SK-N-SH (cell line): ENCODE data around the gene STOML1. TPM values are rescaled to one million over a fixed set of nuclear protein-coding genes. Genes with fewer than 3 reads are reported as not detected.

Experiments
- CTCF ChIA-PET: fragments of 300-600, 350-600 bp; formaldehyde crosslinking; extraction: SDS; loops from one replicate; lab custom pipeline; 2021; lab: Yijun Ruan, JAX
- POLR2A ChIA-PET: fragments of 350-600 bp; sonication (Branson Sonifier 250); formaldehyde crosslinking; extraction: SDS; loops from one replicate; lab custom pipeline; 2020; ENCODE audit warnings: antibody characterized with exemption, inconsistent platforms; lab: Yijun Ruan, JAX
- DNase-seq: peaks from one replicate; pipeline ENCODE4 v3.0.0; 2012
- H2AFZ ChIP-seq: fragments of 200-600 bp; sonication (generic); 2 replicates; pipeline ENCODE4 v1.8.1; 2016; ENCODE audit warnings: antibody characterized with exemption, mild to moderate bottlenecking, low read depth
- H3F3A ChIP-seq: fragments of 200-600 bp; sonication (generic); replicated peaks from 2 replicates; pipeline ENCODE3; 2016; ENCODE audit warnings: antibody characterized with exemption, mild to moderate bottlenecking; ENCODE audit not compliant: insufficient read depth
- H3K27ac ChIP-seq, 2 experiments: fragments of 200-500 bp in 1 of 2; fragments of 200-600 bp in 1 of 2; sonication (Bioruptor generic) in 1 of 2; sonication (generic), shearing (Covaris generic) in 1 of 2; 2 replicates each; pipeline versions ENCODE4 v1.5.1 to v1.6.1; 2014 to 2016; ENCODE audit warnings: low read depth in 2 of 2, inconsistent platforms in 1 of 2, low read length in 1 of 2, mild to moderate bottlenecking in 1 of 2, mixed read lengths in 1 of 2
- H3K27me3 ChIP-seq: fragments of 200-600 bp; sonication (generic), shearing (Covaris generic); 2 replicates; pipeline ENCODE4 v1.6.1; 2016; ENCODE audit warnings: mixed run types; ENCODE audit not compliant: insufficient read depth
- H3K36me3 ChIP-seq, 2 experiments: fragments of 200-500 bp in 1 of 2; fragments of 200-600 bp in 1 of 2; sonication (Bioruptor generic) in 1 of 2; sonication (generic) in 1 of 2; replicated peaks in 1 of 2; 2 replicates each; pipeline versions ENCODE3 to v1.5.1; 2014 to 2016; ENCODE audit warnings: low read length in 1 of 2, mild to moderate bottlenecking in 1 of 2; ENCODE audit not compliant: insufficient read depth in 2 of 2, control insufficient read depth in 1 of 2
- H3K4me1 ChIP-seq, 2 experiments: fragments of 200-500 bp in 1 of 2; fragments of 200-600 bp in 1 of 2; sonication (Bioruptor generic) in 1 of 2; sonication (generic), shearing (Covaris generic) in 1 of 2; 2 replicates each; pipeline versions ENCODE4 v1.5.1 to v1.6.1; 2014 to 2016; ENCODE audit warnings: low read depth in 1 of 2, low read length in 1 of 2, mixed run types in 1 of 2; ENCODE audit not compliant: insufficient read depth in 2 of 2, control insufficient read depth in 1 of 2
- H3K4me2 ChIP-seq: fragments of 200-600 bp; sonication (generic), shearing (Covaris generic); 2 replicates; pipeline ENCODE4 v1.6.1; 2017; ENCODE audit warnings: mixed run types
- H3K4me3 ChIP-seq, 2 experiments: fragments of 200-500 bp in 1 of 2; fragments of 200-600 bp in 1 of 2; sonication (Bioruptor generic) in 1 of 2; sonication (generic), shearing (Covaris generic) in 1 of 2; 2 replicates each; pipeline versions ENCODE4 v1.5.1 to v1.8.1; 2014 to 2016; ENCODE audit warnings: low read depth in 2 of 2, inconsistent platforms in 1 of 2, low read length in 1 of 2, mild to moderate bottlenecking in 1 of 2, mixed read lengths in 1 of 2, moderate library complexity in 1 of 2
- H3K79me2 ChIP-seq: fragments of 200-600 bp; sonication (generic); 2 replicates; pipeline ENCODE4 v1.8.1; 2017; ENCODE audit warnings: mild to moderate bottlenecking; ENCODE audit not compliant: insufficient read depth
- H3K9ac ChIP-seq: fragments of 200-600 bp; sonication (generic); 2 replicates; pipeline ENCODE4 v1.6.1; 2017; ENCODE audit warnings: mixed run types
- H3K9me2 ChIP-seq: fragments of 200-600 bp; sonication (generic); 2 replicates; pipeline ENCODE4 v1.6.1; 2017; ENCODE audit warnings: mixed run types
- H3K9me3 ChIP-seq: fragments of 200-600 bp; sonication (generic); 2 replicates; pipeline ENCODE4 v1.6.1; 2017; ENCODE audit warnings: mixed run types, mild to moderate bottlenecking, moderate library complexity
- H4K20me1 ChIP-seq: fragments of 200-600 bp; sonication (generic); 2 replicates; pipeline ENCODE4 v1.6.1; 2017; ENCODE audit warnings: mild to moderate bottlenecking, mixed run types; ENCODE audit not compliant: insufficient read depth
- EP300 ChIP-seq, 2 experiments: IDR thresholded peaks; 2 replicates each; pipeline versions ENCODE4 v1.4.0 to v1.6.1; 2012; ENCODE audit warnings: borderline replicate concordance in 1 of 2, low read depth in 1 of 2, low read length in 1 of 2
- EZH2phosphoT487 ChIP-seq: fragments of 200-600 bp; sonication (generic); IDR thresholded peaks from 2 replicates; pipeline ENCODE4 v1.6.1; 2017; ENCODE audit warnings: low read depth, mixed run types, mild to moderate bottlenecking, antibody characterized with exemption, moderate library complexity, borderline replicate concordance
- FOXJ3 ChIP-seq: sonication (generic); formaldehyde crosslinking; IDR thresholded peaks from 2 replicates; pipeline ENCODE4 v1.5.1; 2020; ENCODE audit warnings: mild to moderate bottlenecking, missing genetic modification reagents
- GATA2 ChIP-seq: sonication (generic); formaldehyde crosslinking; IDR thresholded peaks from 2 replicates; pipeline ENCODE4 v1.5.0; 2020; ENCODE audit warnings: mild to moderate bottlenecking, missing genetic modification reagents
- IRF3 ChIP-seq: fragments of 150-350 bp; IDR thresholded peaks from 2 replicates; pipeline ENCODE4 v1.6.1; 2016; ENCODE audit warnings: mild to moderate bottlenecking, low read depth, low read length
- MXI1 ChIP-seq: IDR thresholded peaks from 2 replicates; pipeline ENCODE4 v1.6.1; 2012; ENCODE audit warnings: mild to moderate bottlenecking, low read depth, low read length, improper control_type of control experiment
- PBX3 ChIP-seq: IDR thresholded peaks from 2 replicates; pipeline ENCODE4; 2012
- POLR2AphosphoS5 ChIP-seq: IDR thresholded peaks from 2 replicates; pipeline ENCODE4 v1.6.1; 2012; ENCODE audit warnings: low read depth, low read length
- RAD21 ChIP-seq: IDR thresholded peaks from 2 replicates; pipeline ENCODE4 v1.6.1; 2012; ENCODE audit warnings: mild to moderate bottlenecking, low read length
- RCOR1 ChIP-seq: fragments of 150-350 bp; IDR thresholded peaks from 2 replicates; pipeline ENCODE4 v1.6.1; 2017; ENCODE audit warnings: antibody characterized with exemption, low read length
- RXRA ChIP-seq: IDR thresholded peaks from 2 replicates; pipeline ENCODE4 v1.4.0; 2012; ENCODE audit warnings: low read depth, mild to moderate bottlenecking, borderline replicate concordance
- TEAD4 ChIP-seq: IDR thresholded peaks from 2 replicates; pipeline ENCODE4 v1.4.0; 2012; ENCODE audit warnings: mild to moderate bottlenecking, borderline replicate concordance; ENCODE audit not compliant: insufficient read depth
- YY1 ChIP-seq: IDR thresholded peaks from 2 replicates; pipeline ENCODE4 v1.4.0; 2012; ENCODE audit warnings: low read depth, mild to moderate bottlenecking
- WGBS: methylation state at CpG from one replicate; pipeline ENCODE4 v1.1.6; 2017; ENCODE audit warnings: low lambda C conversion rate; 5-methylcytosine and 5-hydroxymethylcytosine counted together
- polyA plus RNA-seq, 3 experiments: library from polyadenylated mRNA; depleted of rRNA; stranded (reverse); fragments of >200 nt; gene quantifications; 2 replicates each; pipeline ENCODE4 v1.2.3, GENCODE V29; 2012
- TF ChIP-seq, protein P1 (sequence below): IDR thresholded peaks from 2 replicates; pipeline ENCODE4 v1.6.1; 2012; ENCODE audit warnings: mild to moderate bottlenecking, low read depth, low read length, moderate library complexity
- TF ChIP-seq, protein P2 (sequence below): IDR thresholded peaks from 2 replicates; pipeline ENCODE4 v1.4.0; 2012; ENCODE audit warnings: low read depth, borderline replicate concordance

The STOML1 gene
- polyA plus RNA-seq, 1 of the 3 experiments (the other 2 are of a cell fraction), result 20.4 TPM

DNA sequence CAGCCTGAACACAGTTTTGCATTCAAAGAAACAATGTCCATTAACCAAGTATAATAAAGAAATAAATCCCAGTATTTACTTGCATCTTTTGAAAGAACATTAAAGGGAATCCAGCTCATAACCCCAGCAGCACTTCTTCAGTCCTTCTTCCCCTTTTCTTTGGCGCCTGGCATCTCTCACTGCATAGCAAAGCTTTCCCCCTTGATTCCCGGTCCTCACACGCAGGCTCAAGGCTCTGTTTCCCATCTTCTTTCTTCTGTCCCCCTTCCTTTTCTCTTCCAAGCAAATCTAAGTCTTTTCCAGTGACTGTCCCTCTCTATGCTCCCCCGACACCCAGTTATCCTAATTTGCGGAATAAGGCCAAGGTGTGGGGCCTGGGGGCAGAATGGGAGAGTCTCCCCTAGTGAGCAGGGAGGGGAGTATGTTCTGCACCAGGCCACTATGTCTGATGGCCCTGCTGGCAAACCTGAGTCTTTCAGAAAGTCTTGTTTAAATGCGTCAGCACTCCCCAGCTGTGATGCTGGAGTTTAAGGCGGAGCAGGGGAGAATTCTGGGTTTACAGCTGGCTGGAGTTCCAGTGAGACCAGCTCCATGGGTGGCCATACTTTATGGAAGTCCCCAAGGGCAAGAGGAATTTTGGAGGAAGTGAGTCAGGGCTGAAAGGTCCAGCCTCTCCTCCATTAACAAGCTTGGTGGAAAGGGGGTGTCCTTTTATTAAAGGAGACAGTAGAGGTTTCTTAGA lies 48.2 kb upstream of the STOML1 start:
- ChIA-PET CTCF (interaction anchor here (1.2 to 17.5 kb wide), 7 partner anchors 9 to 283 kb away, joined by 3 to 280 read pairs (median 5); no protein-coding TSS in a partner anchor), POLR2A (no interaction called here)
- Histone ChIP-seq H2AFZ (no peak overlapping the region), H3K9me3 (no peaks in the 10 kb centered on the region), H3F3A (no peaks in the 10 kb centered on the region), H3K4me2 (peak overlapping the region; percentile 17; the same call in 1 of the 2 replicates), H3K4me3 (no peak overlapping the region), H3K4me1 (peaks cover 8 to 22% of the 10 kb centered on the region in 2 experiments; a peak in 2 of 4 replicates), H4K20me1 (no peaks in the 10 kb centered on the region), H3K27ac (peak overlapping the region in 1 of 2 experiments; percentile 33; a peak in 1 of 4 replicates), H3K9me2 (no peaks in the 10 kb centered on the region), H3K27me3 (no peaks in the 10 kb centered on the region), H3K79me2 (no peaks in the 10 kb centered on the region), H3K36me3 (peaks cover 0 to 26% of the 10 kb centered on the region in 2 experiments), H3K9ac (no peak overlapping the region)
- TF ChIP-seq RAD21 (no peak), MXI1 (no peak), YY1 (no peak), FOXJ3 (CRISPR knock-in tag) (no peak), RXRA (no peak), PBX3 (no peak), RCOR1 (no peak), EP300 (IDR thresholded peaks at IDR 0.05; ENCODE audit: borderline replicate concordance in 1 of 2, low read depth in 1 of 2, low read length in 1 of 2) (no peak), TEAD4 (no peak), EZH2phosphoT487 (no peak)
- TF ChIP-seq, protein P1, sequence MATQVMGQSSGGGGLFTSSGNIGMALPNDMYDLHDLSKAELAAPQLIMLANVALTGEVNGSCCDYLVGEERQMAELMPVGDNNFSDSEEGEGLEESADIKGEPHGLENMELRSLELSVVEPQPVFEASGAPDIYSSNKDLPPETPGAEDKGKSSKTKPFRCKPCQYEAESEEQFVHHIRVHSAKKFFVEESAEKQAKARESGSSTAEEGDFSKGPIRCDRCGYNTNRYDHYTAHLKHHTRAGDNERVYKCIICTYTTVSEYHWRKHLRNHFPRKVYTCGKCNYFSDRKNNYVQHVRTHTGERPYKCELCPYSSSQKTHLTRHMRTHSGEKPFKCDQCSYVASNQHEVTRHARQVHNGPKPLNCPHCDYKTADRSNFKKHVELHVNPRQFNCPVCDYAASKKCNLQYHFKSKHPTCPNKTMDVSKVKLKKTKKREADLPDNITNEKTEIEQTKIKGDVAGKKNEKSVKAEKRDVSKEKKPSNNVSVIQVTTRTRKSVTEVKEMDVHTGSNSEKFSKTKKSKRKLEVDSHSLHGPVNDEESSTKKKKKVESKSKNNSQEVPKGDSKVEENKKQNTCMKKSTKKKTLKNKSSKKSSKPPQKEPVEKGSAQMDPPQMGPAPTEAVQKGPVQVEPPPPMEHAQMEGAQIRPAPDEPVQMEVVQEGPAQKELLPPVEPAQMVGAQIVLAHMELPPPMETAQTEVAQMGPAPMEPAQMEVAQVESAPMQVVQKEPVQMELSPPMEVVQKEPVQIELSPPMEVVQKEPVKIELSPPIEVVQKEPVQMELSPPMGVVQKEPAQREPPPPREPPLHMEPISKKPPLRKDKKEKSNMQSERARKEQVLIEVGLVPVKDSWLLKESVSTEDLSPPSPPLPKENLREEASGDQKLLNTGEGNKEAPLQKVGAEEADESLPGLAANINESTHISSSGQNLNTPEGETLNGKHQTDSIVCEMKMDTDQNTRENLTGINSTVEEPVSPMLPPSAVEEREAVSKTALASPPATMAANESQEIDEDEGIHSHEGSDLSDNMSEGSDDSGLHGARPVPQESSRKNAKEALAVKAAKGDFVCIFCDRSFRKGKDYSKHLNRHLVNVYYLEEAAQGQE, result no peak
- no peak for DNase-seq
- 96% methylated on average over 7 of the region's 7 CpGs for WGBS

- CTCF ChIA-PET, result interaction anchor here (1.2 to 17.5 kb wide), 5 partner anchors 9 to 70 kb away, joined by 3 to 280 read pairs (median 5); no protein-coding TSS in a partner anchor
- H3K9ac ChIP-seq, result no peak overlapping the region
- H3K9me3 ChIP-seq, result no peaks in the 10 kb centered on the region
- TF ChIP-seq, protein P1, result no peak
- TF ChIP-seq IRF3 (no peak), RAD21 (no peak), GATA2 (CRISPR knock-in tag) (no peak), POLR2AphosphoS5 (no peak)
- TF ChIP-seq, protein P2, sequence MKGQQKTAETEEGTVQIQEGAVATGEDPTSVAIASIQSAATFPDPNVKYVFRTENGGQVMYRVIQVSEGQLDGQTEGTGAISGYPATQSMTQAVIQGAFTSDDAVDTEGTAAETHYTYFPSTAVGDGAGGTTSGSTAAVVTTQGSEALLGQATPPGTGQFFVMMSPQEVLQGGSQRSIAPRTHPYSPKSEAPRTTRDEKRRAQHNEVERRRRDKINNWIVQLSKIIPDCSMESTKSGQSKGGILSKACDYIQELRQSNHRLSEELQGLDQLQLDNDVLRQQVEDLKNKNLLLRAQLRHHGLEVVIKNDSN, result no peak
Observed at GRCh38 chr15:74039656-74040010, 47.5 kb upstream of the STOML1 start.

More at GRCh38 chr15:74039656-74040010, 47.5 kb upstream of the STOML1 start:
- H3K9me2 ChIP-seq, result no peaks in the 10 kb centered on the region
- no peak overlapping the region for H2AFZ ChIP-seq
- H3K27ac ChIP-seq, result no peak overlapping the region
- H3K4me3 ChIP-seq, result no peak overlapping the region
- H3K4me1 ChIP-seq, result peaks cover 8 to 22% of the 10 kb centered on the region in 2 experiments; a peak in 2 of 4 replicates
- peaks cover 0 to 32% of the 10 kb centered on the region in 2 experiments for H3K36me3 ChIP-seq
- no peaks in the 10 kb centered on the region for H3K79me2 ChIP-seq
- peak overlapping the region; percentile 17; the same call in 1 of the 2 replicates for H3K4me2 ChIP-seq
- DNase-seq, result no peak
- 80% methylated on average over 4 of the region's 5 CpGs for WGBS
- no peaks in the 10 kb centered on the region for H4K20me1 ChIP-seq
- no peaks in the 10 kb centered on the region for H3F3A ChIP-seq
- no peaks in the 10 kb centered on the region for H3K27me3 ChIP-seq
- POLR2A ChIA-PET, result no interaction called here
